ENCODE results near the gene EED. TPM values are rescaled to one million over a fixed set of nuclear protein-coding genes. Genes with fewer than 3 reads are reported as not detected.

Gene EED
- total and polyA plus RNA-seq, 9 of the 15 experiments (the other 6 are each of a cell fraction or from before 2014, with no cell fraction given) = 33.0 to 110 (median 55.1) TPM

- TF ChIP-seq CSDE1 (IDR thresholded peaks at IDR 0.05) (no peak), LEF1 (IDR thresholded peaks at IDR 0.05) (no peak), ESRRB (CRISPR knock-in tag; IDR thresholded peaks at IDR 0.05; ENCODE audit: borderline replicate concordance) (no peak), ZNF263 (CRISPR knock-in tag; IDR thresholded peaks at IDR 0.05; ENCODE audit: borderline replicate concordance) (no peak), SMC3 (conservative IDR thresholded peaks at IDR 0.05; ENCODE audit: insufficient read depth, low read depth, low read length) (no peak), KAT7 (CRISPR knock-in tag; IDR thresholded peaks at IDR 0.05; ENCODE audit: borderline replicate concordance) (no peak), KDM1A (IDR thresholded peaks at IDR 0.05) (peak; percentile 79 to 87), MAFK (IDR thresholded peaks at IDR 0.05; ENCODE audit: low read length) (no peak), THRAP3 (IDR thresholded peaks at IDR 0.05; ENCODE audit: borderline replicate concordance) (no peak), ZNF584 (CRISPR knock-in tag; IDR thresholded peaks at IDR 0.05; ENCODE audit: low read depth) (no peak), SMAD3 (CRISPR knock-in tag; conservative IDR thresholded peaks at IDR 0.05) (no peak), KDM5B (IDR thresholded peaks at IDR 0.05; ENCODE audit: insufficient replicate concordance, low read depth, low read length) (no peak), SPI1 (IDR thresholded peaks at IDR 0.05; ENCODE audit: borderline replicate concordance, low read depth, low read length) (peak; percentile 17; the same call in 1 of the 2 replicates), HEY1 (CRISPR knock-in tag; IDR thresholded peaks at IDR 0.05; ENCODE audit: borderline replicate concordance) (no peak), POU5F1 (IDR thresholded peaks at IDR 0.05; ENCODE audit: borderline replicate concordance, low read depth, low read length, partially characterized antibody) (no peak), RAD21 (CRISPR knock-in tag; conservative IDR thresholded peaks at IDR 0.05 in 1 of 2, IDR thresholded peaks at IDR 0.05 in 1 of 2) (no peak), PHF21A (IDR thresholded peaks at IDR 0.05; ENCODE audit: borderline replicate concordance, low read depth) (0 out of 2 replicates have a peak, but pooled peaks have one; percentile 53), FOSL1 (tag; conservative IDR thresholded peaks at IDR 0.05) (no peak), SAP30 (IDR thresholded peaks at IDR 0.05; ENCODE audit: borderline replicate concordance, insufficient read depth, low read depth, low read length, poor library complexity, severe bottlenecking) (no peak), HMBOX1 (IDR thresholded peaks at IDR 0.05) (peak; percentile 65), KHSRP (IDR thresholded peaks at IDR 0.05) (no peak), TRIM28 (IDR thresholded peaks at IDR 0.05) (no peak)
Observed at GRCh38 chr11:86201371-86201884, 43.1 kb upstream of the EED start (continued).
